Stimulated activated CD8-positive, alpha-beta memory T cell treated with anti-CD3 and anti-CD28 coated beads, Interleukin-4, amount 100 ng/mL, for 4 hours (primary cell): ENCODE data around the gene ENOX1.

Experiments
- DNase-seq, 2 donors: peaks; one replicate each; pipeline ENCODE4 v3.0.0-alpha.2; 2020; ENCODE audit warnings: low read depth in 2 of 2, low spot score in 1 of 2

The ENOX1 gene

DNA sequence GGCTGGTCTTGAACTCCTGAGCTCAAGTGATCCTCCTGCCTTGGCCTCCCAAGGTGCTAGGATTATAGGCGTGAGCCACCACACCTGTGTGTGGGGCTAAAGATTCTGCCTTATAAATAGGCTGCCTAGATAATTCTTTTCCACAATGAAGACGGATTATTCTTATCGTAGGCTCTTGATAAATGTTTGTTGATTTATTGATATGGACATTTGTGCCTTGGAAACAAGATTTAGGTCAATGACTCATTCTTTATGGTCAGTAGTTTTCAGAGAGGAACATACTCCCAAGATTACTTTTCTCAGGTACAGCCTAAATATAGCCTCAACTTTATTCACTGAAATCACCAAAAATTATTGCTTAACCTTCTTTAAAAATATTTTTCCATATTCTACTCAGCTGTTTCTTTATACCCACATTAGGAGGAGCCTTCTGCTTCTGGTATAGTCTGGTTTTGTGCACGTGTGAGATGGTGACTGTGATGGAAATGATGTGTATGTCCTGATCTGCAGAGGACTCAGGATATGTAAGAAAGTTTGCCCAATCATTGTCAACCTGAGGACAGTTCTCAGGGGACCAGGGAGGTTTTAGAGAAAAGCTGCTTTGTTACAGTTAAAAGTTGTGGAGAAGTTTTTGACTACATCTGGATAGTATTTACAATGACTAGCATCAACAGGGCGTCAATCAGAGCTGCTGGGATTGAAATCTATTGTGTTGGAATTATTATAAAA is 554.5 kb downstream of the ENOX1 start:
- DNase-seq: no peak

DNA sequence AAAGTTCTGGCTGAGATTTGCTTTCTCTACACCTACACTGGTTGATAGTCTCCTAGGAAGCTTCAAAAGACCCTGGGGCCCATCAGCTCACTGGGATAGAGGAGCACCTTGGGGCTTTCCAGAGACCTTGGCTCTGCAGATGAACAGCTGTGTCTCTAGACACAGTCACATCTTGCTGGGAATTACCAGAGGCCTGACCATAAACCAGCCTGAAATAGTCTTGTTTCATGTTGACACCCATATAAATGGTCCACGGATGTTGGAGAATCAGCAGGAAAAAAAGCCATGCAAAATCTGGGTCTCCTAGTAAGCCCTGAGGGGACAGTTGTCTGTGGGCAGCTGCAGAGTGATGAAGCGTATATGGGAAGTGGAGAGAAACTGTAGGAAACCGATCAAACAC is 555.8 kb downstream of the ENOX1 start:
- DNase-seq: no peak

DNA sequence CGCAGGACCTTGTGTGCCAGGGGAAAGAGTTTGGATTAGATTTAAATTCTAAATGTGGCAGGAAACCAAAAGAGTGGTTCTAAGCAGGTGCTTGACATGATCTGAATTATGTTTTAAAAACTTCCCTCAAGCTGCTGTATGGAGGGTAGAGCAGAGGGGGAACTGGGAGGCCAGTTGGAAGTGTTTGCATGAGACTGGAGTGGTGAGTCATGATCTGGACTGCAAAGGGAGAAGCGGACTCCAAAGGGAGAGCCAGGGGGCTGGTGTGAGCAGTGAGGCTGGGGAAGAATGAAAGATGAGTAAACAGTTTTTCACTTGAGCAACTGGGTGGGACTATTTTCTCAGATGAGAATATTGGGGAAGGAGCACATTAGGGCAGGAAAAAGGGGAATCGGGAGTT is 557.3 kb downstream of the ENOX1 start:
- DNase-seq: no peak

DNA sequence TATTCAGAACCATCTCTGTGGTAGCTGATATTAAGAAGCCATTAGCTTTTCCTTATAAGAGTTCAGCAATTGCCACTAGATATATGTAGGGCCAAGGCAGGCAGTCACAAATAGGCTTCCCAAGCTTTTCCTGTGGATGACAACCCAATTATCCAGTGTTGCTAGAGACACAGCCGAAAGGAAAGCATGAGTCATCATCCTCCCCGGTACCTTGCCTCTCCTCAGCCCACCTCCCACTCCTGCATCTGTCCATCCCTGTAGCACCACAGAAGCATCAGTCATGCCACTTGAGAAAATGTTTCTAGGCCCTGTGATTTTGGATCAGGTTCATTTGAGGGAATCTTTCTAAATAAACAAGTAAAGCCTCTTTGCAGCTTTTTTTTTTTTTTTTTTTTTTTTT is 559.1 kb downstream of the ENOX1 start:
- DNase-seq: no peak

DNA sequence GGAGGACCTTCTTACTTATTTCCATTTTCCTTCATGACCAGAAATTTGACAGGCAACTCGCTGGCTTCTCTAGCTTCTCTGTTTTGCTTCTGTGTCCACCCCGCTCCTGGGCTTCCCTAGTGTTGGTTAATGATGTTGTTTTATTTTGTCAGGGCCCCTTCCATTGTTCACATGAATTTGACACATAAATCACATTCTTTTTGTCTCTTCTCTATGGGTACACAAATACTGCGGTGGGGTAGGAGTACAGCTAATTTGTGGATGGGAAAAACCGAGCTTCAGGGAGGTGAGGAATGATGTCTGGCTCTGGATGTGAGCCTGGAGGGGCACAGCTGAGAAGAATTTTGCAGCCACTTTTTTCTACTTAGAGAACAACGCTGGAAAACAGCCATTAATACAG is 563.6 kb downstream of the ENOX1 start:
- no peak for DNase-seq

DNA sequence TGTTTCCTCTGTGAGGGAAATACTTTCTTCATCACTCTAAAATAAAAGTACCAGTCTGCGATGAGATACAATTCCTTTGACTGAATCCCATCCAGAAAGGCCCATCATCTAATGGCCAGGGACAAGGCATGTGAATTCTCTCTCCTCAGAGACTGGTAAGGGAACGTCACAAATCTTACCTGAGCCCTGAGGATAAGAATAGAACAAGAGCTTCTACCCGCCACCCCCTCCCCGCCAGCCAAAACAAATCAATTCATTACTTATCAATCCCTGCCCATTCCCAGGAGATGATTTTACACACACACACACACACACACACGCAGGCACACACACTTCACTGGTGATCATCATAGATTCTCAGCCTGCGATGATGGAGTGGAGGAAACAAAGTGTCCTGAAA is 564.7 kb downstream of the ENOX1 start:
- no peak for DNase-seq

DNA sequence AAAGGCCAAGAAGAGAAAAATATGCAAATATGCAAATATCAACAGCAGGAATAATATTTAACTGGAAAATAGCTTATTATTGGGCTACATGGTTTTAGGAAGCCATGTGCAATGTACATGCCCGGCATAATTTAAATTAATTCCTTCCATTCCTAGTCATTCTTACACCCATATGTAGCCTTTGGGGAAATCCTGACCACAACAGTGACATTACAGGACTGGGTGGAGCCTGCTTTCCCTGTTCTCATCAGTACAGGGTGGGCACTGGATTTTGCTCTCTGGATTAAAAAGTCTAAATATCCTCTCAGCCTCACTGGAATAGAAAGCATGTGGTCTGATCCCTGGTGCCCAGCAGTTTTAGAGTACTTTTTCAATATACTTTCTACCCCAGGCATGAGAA is 565.2 kb downstream of the ENOX1 start:
- DNase-seq: no peak

DNA sequence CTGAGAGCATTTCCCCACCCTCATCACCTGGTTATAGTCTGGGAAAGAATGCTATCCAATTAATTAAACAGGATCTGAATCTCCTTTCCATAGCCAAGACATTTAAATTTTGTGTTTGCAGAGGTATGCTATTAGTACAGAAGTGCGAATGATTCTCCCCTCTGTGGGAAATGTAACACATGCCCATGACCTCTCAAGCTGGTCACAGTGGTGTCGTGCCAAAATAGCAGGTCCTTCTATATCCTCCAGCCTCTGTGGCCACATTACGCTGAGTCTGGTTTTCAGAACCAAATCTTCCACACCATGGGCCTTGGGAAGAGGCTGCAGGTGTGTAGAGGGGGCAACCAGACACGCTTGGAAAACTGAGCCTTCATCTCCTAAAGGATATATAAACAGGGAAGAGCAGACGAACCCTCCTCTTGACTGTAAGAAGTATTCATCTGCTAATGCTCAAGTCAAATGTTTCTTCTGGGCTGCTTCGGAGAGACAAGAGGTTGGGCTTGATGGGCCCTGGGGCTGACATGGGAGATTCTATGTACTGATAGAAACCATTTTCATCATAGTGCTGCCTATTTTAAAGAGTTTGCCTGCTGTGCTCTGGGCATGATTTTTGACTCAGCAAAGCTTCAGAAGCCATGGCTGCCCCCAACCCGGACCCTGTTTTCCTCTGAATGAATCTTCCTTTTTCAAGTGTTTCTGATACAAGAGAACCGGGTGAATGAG is 565.7 kb downstream of the ENOX1 start:
- DNase-seq: no peak

DNA sequence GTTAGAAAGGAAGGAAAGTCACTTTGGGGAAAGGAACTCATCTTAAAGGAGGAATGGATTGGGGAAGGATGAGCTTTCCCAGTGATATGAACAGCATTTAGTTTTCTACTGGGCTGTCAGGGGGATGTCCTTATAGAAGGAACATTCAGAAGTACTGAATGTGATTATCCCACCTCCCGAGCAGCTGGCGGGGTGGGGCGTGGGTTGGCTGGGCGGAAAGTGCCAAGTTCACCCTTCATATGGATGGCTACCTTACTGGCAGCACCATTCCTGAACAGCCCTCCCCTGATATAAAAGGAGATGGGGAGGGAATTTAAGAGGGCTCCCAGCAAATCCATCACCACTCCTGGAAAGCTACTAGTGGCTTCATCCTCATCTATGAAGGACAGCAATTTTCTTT is 572.6 kb downstream of the ENOX1 start:
- no peak for DNase-seq

DNA sequence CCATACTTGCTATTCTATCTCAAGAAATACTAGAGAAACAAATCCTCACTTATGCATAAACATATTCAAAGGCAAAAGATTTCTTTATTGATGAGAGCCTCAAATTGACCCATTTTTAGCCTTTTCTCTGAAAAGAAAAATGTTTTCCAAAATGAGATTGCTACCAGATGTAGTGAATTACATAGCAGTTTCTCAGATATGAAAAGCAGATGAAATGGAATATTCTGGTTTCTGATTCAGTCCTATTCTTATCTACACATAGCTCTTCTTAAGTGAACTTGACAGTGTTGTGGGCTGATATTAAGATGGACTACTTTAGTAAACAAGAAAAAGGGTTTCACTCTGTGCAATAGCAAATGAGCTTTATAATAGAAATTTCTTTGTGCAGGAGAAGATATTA is 579.9 kb downstream of the ENOX1 start:
- no peak for DNase-seq

DNA sequence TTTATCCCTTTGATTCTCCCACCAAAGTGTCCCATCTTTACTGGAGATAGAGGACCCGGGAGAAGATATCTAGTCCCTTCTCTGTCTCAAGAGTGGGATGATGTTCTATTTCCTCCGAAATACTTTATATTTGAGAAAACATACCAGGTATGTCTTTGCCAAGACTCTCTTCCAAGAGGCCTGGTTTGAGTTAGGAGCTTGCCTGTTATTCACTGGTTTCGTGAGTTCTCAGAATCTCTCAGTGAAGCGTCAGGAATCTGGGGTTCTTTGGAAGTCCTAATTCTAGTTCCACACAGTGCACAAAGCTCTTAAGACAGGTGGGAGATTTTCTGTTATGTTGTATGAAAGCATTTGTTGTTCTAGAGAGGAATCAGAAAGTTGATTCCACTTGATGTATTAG is 581.4 kb downstream of the ENOX1 start:
- no peak for DNase-seq

DNA sequence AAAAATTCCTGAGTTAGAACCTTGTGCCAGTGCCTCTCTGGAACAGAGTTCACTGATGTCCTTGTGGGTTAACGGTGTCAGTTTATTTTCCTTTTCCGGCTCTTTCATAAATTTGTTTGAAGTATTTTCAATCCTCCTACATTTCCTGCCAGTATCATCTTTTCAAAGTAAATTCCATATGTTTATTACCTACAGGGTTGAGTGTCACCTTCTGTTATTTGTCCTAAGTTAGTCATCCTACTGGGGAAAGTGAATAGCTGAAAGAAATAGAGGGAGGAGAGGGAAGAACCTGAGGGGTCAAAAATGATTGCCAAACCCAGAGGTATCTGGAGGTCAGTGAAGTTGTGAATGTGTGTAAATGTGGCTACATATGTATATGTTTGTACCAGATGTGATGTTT is 582.2 kb downstream of the ENOX1 start:
- DNase-seq: no peak

DNA sequence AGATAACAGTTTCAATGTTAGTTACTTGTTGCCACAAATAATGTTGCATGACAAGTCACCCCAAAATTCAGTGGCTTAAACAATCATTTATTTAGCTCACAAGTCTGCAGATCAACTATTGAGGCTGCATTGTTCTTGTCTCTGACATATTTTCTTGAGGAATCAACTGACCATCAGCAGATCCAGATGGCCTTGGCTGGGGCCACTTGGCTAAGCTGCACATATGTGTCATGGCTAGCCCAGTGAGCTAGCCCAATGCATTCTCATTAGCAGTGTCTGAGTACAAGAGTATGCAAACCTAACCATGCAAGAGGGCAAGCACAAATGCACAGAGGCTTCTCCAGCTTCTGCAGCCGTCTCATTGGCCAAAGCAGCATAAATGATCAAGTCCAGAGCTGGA is 583.0 kb downstream of the ENOX1 start:
- no peak for DNase-seq

DNA sequence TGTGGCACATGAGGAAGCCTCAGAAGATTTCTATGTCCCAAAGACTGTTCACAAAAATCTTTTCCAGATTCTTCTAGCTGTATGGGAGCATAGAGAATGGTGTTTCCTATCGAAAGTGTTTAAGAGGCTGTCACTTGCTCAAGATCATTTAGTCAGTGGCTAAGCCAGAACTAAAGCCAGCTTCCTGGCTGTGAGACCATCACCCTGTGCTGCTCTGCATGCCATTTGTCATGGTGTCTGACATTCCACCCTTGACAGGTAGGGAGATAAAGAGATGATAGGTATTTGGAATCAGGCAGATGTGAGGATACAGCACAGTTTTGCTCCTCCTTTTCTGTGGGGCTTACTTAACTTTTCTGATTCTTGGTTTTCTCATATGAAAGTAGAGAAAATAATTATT is 586.0 kb downstream of the ENOX1 start:
- no peak for DNase-seq

DNA sequence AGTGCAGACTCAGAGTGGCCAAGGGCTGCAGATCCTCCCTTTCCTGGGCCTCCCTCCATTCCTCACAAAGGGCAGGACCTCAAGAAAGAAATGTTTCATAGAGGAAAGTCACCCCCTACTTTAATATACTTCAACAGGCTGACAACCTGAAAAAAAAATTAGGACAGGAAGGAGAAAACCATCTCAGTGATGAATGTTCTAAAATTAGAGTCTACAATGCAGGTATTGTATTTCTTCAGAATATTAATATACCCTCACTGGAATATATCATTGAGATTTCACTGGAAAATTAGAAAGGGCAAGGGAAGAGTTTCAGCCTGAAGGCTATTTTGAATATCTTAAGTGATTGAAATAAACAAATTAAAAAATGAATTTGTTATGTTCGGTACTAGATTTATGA is 586.5 kb downstream of the ENOX1 start:
- no peak for DNase-seq

DNA sequence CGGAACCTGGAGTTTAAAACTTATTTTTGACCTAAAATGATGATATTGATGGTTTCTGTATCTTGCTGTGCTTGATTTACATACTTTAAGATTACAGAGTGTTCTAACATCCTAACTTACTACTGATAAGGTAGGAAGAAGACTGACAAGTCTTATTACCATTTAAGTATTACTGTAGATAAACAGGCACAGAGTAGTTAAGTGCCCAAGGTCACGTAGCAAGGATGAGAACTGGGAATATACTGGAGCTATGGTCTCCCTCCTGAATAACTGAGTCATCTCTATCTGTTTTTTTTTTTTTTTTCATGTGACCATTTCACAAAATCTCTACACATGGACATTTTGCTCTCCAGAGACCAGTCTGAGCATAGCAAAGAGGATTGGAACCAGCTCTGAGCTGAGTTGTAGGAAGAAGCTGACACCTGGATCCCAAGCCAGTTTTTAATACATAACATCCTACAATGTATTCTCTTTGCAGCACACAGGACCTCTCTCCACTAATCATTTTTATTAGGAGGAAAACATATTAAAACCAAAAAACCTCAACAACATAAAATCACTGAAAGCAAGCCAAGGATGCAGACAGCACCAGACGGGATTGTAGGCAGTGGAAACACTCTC is 589.9 kb downstream of the ENOX1 start:
- DNase-seq: no peak

DNA sequence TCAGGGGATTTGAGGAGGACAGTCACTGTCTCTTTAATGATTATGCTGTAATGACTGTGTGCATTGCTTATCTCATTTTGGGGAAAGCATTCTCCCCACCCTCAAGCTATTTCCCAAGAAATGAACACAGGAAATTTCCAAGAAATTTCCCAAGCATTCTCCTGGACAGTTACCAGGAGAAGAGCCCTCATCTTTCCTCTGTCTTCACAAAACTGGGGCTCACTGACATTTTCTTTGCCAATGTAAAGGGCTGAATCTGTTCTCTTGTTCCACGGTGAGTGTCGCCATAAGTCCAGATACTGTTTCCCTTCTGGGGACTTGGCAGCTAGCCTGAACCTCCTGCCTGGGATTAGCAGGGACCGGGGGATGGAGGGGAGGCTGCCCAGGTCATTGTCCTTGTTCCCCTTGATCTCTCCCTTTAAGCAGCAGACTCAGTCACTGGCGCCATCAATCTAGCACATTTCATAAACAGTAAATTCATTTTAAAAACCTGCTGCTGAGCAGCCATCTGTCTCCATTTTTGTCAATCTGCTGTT is 590.6 kb downstream of the ENOX1 start:
- DNase-seq: no peak

DNA sequence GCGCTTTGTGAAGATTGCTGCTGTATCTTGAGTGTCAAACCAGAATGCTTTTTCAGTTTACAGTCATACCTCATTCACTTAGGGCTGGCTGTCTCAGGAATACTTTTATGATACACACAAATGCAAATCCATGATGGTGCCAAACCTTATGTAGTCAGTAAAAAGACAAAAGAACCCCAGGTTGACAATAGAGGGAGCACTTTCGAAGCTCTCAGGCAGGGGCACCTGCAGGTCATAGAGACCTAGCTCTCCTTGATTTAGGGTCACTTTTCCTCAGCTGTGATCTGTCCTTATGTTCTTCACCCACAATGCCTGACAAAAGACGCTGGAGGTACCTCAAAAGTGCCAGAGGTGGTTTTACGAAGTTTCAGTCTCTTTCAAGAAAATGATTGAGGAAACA is 591.2 kb downstream of the ENOX1 start:
- DNase-seq: no peak

DNA sequence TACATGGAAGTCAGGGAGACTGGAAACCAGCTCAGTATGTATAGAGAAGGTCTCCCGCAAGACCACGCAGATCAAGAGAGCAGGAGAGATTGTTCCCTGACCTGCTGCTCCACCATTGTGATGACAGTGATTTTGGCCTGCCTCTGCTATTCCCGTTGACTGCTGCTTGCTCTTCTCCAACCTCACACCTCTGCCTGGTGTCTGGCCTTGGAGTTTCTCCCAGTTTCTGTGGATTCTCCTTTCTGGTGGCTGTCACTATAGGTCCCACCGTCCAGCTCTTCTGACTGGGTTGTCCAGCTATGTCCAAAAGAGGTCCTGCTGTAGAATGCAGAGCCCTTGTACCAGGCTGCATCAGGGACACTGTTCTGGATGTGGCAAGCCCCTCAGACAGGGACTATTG is 591.7 kb downstream of the ENOX1 start:
- no peak for DNase-seq

DNA sequence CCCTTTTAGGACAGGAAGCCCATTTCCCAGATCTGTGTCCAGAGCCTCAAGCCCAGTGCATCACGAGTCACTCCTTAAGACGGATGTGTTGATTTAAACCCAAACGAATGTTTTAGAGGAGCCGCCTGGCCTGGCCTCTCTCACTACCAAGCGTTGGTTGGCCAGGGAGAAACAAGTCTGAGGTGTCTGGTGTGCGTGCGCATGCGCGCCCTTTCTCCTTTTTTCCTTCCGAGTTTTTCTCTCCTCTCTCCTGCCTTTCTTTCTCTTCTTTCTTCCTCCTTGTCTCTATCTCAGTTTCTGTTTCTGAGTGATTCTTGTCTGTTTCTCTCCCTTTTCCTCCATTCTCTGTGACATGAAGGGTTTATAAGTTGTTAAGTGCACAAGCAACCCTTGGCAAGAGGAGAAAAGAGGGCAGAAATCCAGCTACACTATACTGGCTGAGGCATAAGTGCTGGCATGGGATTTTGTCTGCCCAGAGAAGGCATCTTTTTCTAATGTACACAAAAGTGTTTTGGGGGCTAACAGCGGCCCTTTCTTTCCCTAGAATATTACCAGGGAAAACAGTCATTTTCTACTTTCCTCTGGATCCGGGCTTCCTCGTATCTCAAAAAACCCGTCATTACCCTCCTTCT is 592.9 kb downstream of the ENOX1 start:
- no peak for DNase-seq

DNA sequence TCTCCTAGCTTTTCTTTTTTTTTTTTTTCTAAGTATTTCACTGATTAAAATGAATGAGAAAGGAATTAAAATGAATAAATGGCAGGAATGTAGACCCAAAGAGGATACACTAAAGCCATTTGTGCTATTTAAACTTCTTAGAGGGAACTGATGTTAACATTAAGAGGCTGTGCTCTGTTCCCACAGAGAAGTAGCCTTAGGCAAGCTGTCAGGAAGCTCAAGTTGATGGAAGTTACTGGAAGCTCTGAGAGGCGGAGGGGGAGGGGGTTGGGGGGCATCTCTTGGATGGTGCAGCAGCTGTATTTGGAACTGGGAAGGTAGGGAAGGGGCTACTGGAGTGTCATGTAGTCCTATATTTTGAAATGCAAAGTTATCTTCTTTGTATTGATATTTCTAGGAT is 595.2 kb downstream of the ENOX1 start:
- DNase-seq: no peak

DNA sequence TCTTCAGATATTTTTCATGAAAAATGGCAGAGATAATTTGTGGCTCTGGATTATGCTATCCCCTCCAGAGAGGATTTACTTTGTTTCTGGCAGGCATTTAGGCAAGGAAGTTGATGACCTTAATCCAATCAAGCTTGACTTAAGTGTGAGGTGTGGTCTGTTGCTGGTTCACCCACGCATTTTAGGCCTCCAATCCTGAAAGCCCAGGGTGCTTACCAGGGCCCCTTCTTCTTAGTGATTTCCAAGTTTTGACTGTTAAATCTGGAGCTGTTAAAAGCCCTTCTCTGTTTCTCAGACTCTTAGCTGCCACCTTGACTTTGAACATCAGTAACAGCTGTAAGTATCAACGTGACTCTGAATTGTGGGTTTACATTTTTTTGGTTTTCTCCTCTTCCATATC is 601.5 kb downstream of the ENOX1 start:
- DNase-seq: no peak
